ENCODE results near the gene TMEM43. TPM values are rescaled to one million over a fixed set of nuclear protein-coding genes. Genes with fewer than 3 reads are reported as not detected.
"Not testable (repeated sequence)": the region's sequence is repeated elsewhere in the genome, so short reads cannot be mapped to it uniquely, and the experiment has no call there.

TMEM43 gene
- polyA plus RNA-seq, 1 experiment, result 246 TPM

DNA sequence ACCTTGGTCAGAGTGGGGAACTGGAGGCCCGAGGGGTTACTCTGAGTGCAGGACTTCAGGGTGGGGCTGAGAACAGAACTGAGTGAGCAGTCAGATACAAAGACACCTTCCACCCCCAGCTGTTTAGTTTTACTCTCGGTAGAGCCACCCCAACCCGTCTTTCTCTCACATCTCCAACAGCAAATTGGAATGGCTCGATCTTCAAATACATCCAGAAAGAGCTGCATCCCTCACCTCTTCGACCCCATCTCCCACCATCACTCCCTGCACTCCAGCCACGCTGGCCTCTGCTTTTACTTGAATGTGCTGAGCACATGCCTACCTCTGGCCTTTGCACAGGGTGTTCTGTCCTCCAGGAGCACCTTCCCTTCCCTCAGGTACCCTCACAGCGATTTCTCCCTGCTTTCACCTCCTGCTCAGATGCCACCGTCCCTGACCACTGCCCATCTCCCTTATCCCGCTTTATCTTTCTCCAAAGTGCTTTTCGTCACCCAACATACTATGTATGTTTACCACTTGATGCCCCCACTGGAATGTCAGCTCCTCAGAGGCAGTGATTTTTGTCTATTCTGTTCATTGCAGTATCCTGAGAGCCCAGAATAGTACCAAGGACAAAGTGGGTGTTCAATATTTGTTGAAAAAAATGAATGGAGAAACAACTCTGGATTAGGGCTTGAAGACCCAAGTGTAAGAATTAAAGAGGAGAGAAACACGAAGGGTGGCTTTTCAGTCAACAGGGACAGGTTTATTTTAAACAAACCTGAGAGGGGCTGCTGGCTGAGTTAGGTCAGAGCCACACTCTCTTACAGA lies 4.5 kb upstream of the TMEM43 start:
- H3K27me3 ChIP-seq (ENCODE audit: control insufficient read depth, insufficient read depth, low read length), result no peaks in the 10 kb centered on the region
- no peak overlapping the region for H3K4me3 ChIP-seq (ENCODE audit: low read depth, low read length)
- peaks cover 6% of the 10 kb centered on the region for H3K36me3 ChIP-seq (ENCODE audit: control insufficient read depth, insufficient read depth, low read length)
- TF ChIP-seq, protein P1, sequence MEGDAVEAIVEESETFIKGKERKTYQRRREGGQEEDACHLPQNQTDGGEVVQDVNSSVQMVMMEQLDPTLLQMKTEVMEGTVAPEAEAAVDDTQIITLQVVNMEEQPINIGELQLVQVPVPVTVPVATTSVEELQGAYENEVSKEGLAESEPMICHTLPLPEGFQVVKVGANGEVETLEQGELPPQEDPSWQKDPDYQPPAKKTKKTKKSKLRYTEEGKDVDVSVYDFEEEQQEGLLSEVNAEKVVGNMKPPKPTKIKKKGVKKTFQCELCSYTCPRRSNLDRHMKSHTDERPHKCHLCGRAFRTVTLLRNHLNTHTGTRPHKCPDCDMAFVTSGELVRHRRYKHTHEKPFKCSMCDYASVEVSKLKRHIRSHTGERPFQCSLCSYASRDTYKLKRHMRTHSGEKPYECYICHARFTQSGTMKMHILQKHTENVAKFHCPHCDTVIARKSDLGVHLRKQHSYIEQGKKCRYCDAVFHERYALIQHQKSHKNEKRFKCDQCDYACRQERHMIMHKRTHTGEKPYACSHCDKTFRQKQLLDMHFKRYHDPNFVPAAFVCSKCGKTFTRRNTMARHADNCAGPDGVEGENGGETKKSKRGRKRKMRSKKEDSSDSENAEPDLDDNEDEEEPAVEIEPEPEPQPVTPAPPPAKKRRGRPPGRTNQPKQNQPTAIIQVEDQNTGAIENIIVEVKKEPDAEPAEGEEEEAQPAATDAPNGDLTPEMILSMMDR (IDR thresholded peaks at IDR 0.05; ENCODE audit: insufficient read depth, low read depth, low read length), result no peak
- ChIA-PET CTCF (interaction anchor here (0.6 to 0.8 kb wide), 2 partner anchors 9 to 101 kb away, joined by 3 read pairs; no protein-coding TSS in a partner anchor), POLR2A (no interaction called here)
- no peak for DNase-seq (ENCODE audit: low read depth)

DNA sequence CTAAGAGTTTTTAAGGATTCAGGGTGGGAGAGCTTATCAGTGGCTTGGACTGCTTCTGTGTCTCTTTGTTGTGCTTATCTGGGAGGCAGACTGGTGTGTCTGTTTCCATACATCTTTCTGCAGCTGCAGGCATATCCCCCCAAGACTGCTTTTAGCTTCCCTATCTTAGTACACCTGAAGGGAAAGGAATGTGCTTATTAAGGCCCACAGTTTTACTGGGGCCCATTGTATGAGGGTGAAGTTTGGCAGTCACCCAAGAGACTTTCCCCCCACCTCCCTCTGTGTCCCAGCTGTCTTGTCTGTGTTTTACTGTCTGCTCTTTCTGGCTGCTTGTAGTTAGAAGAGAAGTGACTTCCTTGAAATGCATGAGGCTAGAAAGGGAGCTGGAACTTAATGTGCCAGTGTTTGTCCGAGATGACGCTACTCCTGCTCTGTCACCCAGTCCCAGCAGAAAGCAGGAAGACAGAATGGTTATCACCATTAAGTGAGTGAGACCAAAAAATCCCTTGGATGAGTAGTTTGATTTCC lies 3.9 kb upstream of the TMEM43 start:
- H3K27me3 ChIP-seq (ENCODE audit: control insufficient read depth, insufficient read depth, low read length); DNase-seq (ENCODE audit: low read depth); POLR2A ChIA-PET; H3K36me3 ChIP-seq (ENCODE audit: control insufficient read depth, insufficient read depth, low read length); H3K4me3 ChIP-seq (ENCODE audit: low read depth, low read length): not testable (repeated sequence)
- CTCF ChIA-PET, result interaction anchor here (0.6 kb wide), 1 partner anchor 1533 kb away, joined by 4 read pairs; no protein-coding TSS in a partner anchor

DNA sequence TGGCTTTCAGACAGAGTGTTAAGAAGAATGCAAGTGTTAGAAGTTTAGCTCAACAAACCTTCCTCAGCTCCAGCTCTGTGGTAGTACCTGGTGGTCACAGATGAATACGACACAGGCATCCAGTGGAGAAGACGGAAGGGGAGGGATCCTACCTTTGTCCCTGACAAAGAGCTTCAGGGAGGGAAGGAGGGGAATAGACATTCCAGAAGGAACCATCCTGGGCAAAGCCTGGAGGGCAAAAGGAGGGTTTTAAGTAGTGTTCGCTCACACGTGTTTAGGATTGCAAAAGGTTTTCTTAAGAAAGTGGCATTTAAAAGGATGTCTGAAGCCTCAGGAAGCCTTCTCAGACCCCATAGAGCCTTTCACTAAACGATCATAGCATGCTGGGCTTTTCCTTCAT lies 3.0 kb upstream of the TMEM43 start:
- DNase-seq (ENCODE audit: low read depth), result no peak
- TF ChIP-seq, protein P1 (IDR thresholded peaks at IDR 0.05; ENCODE audit: insufficient read depth, low read depth, low read length), result no peak
- CTCF ChIA-PET, result no interaction called here
- Histone ChIP-seq H3K4me3 (ENCODE audit: low read depth, low read length) (no peak overlapping the region), H3K27me3 (ENCODE audit: control insufficient read depth, insufficient read depth, low read length) (no peaks in the 10 kb centered on the region), H3K36me3 (ENCODE audit: control insufficient read depth, insufficient read depth, low read length) (peaks cover 4% of the 10 kb centered on the region; the same call in 1 of the 2 replicates)
- POLR2A ChIA-PET, result no interaction called here

DNA sequence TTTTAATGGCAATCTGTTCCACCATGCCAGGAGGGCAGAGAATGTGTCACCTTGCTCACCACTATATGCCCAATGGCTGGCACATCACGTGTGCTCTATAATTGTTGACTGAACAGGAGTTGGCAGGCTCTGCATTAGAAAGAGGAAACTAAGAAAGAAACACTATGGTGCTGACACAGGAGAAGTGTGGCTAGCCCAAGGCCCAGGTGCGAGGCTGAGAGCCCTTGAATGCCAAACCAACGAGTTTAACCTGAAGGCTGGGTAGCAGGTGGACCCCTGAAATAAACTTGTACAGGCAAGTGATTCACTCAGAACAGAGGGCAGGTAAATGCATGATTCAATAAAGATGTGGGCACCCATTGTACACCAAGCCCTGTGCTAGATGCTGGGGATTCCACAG lies 2.6 kb upstream of the TMEM43 start:
- TF ChIP-seq, protein P1 (IDR thresholded peaks at IDR 0.05; ENCODE audit: insufficient read depth, low read depth, low read length), result no peak

DNA sequence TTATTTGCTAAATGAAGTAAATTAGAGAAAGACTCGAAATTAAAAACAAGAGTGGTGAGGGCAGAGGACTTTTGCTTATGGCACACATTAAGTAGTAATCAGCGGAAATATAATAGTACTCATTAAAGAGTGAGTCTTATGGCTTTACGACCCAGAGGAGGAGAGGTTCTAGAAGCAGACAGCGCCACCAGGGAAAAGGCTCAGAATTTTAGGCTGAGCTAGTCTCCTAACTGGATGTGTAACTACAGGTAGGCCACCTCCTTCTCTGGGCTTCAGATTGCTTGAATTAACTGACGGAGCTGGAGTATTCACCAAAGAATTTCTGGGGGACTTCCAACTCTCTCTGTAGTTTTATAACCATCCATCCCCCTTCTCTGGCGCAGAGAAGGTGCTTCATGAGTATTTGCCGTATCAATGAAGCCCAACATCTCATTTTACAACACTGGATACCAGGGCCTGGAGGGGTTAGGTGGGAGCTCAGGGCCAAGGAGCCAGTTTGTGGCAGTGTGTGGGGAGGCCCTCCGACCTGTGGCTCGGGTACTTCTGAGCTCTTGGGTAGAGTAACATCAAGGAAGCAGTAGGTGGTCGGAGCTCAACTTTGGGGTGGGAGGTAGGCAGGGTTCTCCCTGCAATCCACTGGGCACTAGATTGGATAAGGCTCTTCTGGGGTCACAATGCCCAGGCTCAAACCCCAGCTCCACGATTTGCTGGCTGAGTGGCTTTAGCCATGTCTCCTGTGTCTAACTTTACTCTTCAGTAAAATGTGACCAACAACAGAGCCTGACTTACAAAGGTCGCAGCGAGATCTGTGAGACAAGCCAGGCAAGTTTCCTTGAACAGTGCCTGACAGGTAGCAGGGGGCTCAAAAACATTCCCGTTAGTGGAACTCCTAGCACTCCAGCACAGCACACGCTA lies 1.3 kb upstream of the TMEM43 start:
- no peak for DNase-seq (ENCODE audit: low read depth)
- H3K36me3 ChIP-seq (ENCODE audit: control insufficient read depth, insufficient read depth, low read length), result peaks cover 13% of the 10 kb centered on the region
- H3K4me3 ChIP-seq (ENCODE audit: low read depth, low read length), result peak overlapping the region; percentile 89
- TF ChIP-seq, protein P1 (IDR thresholded peaks at IDR 0.05; ENCODE audit: insufficient read depth, low read depth, low read length), result no peak
- H3K27me3 ChIP-seq (ENCODE audit: control insufficient read depth, insufficient read depth, low read length), result no peaks in the 10 kb centered on the region
- CTCF ChIA-PET, result interaction anchor here (1.5 to 2.4 kb wide), 3 partner anchors 9 to 344 kb away, joined by 7 to 9 read pairs (median 7); no protein-coding TSS in a partner anchor
- POLR2A ChIA-PET, result no interaction called here

More for the DNA sequence above, 2.6 kb upstream of the TMEM43 start:
- Histone ChIP-seq H3K4me3 (ENCODE audit: low read depth, low read length) (no peak overlapping the region), H3K27me3 (ENCODE audit: control insufficient read depth, insufficient read depth, low read length) (no peaks in the 10 kb centered on the region), H3K36me3 (ENCODE audit: control insufficient read depth, insufficient read depth, low read length) (peaks cover 6% of the 10 kb centered on the region)
- no peak for DNase-seq (ENCODE audit: low read depth)
- ChIA-PET CTCF (interaction anchor here (0.6 kb wide), 1 partner anchor 44 kb away, joined by 5 read pairs; no protein-coding TSS in a partner anchor), POLR2A (no interaction called here)
